HCT116 (cell line): ENCODE measurements around the gene WDR37.

Experiments
- CEBPB ChIP-seq: IDR thresholded peaks from 2 replicates; pipeline ENCODE4 v1.6.1; 2012; ENCODE audit warnings: low read depth
- EZH2 ChIP-seq: fragments of 200-600 bp; sonication (generic); IDR thresholded peaks from 2 replicates; pipeline ENCODE4 v1.6.1; 2017; ENCODE audit warnings: antibody characterized with exemption, mixed run types
- EZH2phosphoT487 ChIP-seq: fragments of 200-600 bp; IDR thresholded peaks from 2 replicates; pipeline ENCODE4 v1.6.1; 2018; ENCODE audit warnings: antibody characterized with exemption, borderline replicate concordance
- POLR2AphosphoS5 ChIP-seq: IDR thresholded peaks from 2 replicates; pipeline ENCODE4 v1.6.1; 2011; ENCODE audit warnings: mild to moderate bottlenecking, low read depth, low read length, moderate library complexity
- SIN3A ChIP-seq: IDR thresholded peaks from 2 replicates; pipeline ENCODE4 v1.6.1; 2012; ENCODE audit warnings: low read depth
- TCF7L2 ChIP-seq: IDR thresholded peaks from 2 replicates; pipeline ENCODE4 v1.7.0; 2011; ENCODE audit warnings: borderline replicate concordance, inconsistent platforms; ENCODE audit not compliant: insufficient read depth, insufficient read length; ENCODE audit errors: extremely low read depth
- TF ChIP-seq, protein P1 (sequence below), 3 experiments: fragments of 200-600 bp in 1 of 3; sonication (generic) in 1 of 3; IDR thresholded peaks in 2 of 3; conservative IDR thresholded peaks in 1 of 3; 2 replicates each; pipeline ENCODE4 v1.5.1; 2012 to 2017; ENCODE audit warnings: low read depth in 2 of 3, low read length in 2 of 3, antibody characterized with exemption in 1 of 3, borderline replicate concordance in 1 of 3, control low read depth in 1 of 3, mild to moderate bottlenecking in 1 of 3, mixed read lengths in 1 of 3, mixed run types in 1 of 3, moderate library complexity in 1 of 3; ENCODE audit not compliant: insufficient read depth in 1 of 3
- TF ChIP-seq, protein P2 (sequence below): IDR thresholded peaks from 2 replicates; pipeline ENCODE4 v1.6.1; 2012
- TF ChIP-seq, protein P3 (sequence below): IDR thresholded peaks from 2 replicates; pipeline ENCODE4 v1.6.1; 2012; ENCODE audit warnings: low read depth

DNA sequence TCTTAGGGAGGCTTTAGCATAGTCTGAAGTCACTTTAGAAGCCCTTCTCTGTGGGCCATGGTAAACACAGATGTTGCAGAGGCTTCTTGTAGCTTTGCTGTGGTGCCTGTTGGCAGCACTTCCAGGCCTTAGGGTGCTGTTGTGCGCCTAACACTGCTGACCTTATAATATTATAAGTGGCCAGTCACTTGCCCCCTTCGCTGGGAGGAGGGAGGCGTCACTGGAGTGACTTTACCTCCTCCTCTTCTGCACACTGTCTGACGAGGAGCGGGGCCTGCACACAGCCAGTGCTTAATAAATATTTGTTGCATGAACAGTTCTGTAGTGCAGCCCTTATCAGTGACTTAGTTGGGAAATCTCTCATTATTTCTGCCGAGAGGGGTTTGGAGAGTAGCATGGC is 63.3 kb downstream of the WDR37 start:
- TF ChIP-seq, protein P1, sequence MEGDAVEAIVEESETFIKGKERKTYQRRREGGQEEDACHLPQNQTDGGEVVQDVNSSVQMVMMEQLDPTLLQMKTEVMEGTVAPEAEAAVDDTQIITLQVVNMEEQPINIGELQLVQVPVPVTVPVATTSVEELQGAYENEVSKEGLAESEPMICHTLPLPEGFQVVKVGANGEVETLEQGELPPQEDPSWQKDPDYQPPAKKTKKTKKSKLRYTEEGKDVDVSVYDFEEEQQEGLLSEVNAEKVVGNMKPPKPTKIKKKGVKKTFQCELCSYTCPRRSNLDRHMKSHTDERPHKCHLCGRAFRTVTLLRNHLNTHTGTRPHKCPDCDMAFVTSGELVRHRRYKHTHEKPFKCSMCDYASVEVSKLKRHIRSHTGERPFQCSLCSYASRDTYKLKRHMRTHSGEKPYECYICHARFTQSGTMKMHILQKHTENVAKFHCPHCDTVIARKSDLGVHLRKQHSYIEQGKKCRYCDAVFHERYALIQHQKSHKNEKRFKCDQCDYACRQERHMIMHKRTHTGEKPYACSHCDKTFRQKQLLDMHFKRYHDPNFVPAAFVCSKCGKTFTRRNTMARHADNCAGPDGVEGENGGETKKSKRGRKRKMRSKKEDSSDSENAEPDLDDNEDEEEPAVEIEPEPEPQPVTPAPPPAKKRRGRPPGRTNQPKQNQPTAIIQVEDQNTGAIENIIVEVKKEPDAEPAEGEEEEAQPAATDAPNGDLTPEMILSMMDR (IDR thresholded peaks at IDR 0.05 in 2 of 3, conservative IDR thresholded peaks at IDR 0.05 in 1 of 3; ENCODE audit: borderline replicate concordance in 1 of 3, insufficient read depth in 1 of 3, low read depth in 2 of 3, low read length in 2 of 3) = no peak
- TF ChIP-seq, protein P2, sequence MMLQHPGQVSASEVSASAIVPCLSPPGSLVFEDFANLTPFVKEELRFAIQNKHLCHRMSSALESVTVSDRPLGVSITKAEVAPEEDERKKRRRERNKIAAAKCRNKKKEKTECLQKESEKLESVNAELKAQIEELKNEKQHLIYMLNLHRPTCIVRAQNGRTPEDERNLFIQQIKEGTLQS = no peak
- TF ChIP-seq EZH2 = no peak
- no peak for TF ChIP-seq POLR2AphosphoS5
- TF ChIP-seq TCF7L2 = no peak
- no peak for TF ChIP-seq CEBPB
- no peak for TF ChIP-seq EZH2phosphoT487
- TF ChIP-seq SIN3A = no peak
- TF ChIP-seq, protein P3, sequence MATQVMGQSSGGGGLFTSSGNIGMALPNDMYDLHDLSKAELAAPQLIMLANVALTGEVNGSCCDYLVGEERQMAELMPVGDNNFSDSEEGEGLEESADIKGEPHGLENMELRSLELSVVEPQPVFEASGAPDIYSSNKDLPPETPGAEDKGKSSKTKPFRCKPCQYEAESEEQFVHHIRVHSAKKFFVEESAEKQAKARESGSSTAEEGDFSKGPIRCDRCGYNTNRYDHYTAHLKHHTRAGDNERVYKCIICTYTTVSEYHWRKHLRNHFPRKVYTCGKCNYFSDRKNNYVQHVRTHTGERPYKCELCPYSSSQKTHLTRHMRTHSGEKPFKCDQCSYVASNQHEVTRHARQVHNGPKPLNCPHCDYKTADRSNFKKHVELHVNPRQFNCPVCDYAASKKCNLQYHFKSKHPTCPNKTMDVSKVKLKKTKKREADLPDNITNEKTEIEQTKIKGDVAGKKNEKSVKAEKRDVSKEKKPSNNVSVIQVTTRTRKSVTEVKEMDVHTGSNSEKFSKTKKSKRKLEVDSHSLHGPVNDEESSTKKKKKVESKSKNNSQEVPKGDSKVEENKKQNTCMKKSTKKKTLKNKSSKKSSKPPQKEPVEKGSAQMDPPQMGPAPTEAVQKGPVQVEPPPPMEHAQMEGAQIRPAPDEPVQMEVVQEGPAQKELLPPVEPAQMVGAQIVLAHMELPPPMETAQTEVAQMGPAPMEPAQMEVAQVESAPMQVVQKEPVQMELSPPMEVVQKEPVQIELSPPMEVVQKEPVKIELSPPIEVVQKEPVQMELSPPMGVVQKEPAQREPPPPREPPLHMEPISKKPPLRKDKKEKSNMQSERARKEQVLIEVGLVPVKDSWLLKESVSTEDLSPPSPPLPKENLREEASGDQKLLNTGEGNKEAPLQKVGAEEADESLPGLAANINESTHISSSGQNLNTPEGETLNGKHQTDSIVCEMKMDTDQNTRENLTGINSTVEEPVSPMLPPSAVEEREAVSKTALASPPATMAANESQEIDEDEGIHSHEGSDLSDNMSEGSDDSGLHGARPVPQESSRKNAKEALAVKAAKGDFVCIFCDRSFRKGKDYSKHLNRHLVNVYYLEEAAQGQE = no peak
